HG03439 (cell line): ENCODE measurements around the gene CMSS1.
"Not testable (repeated sequence)": the region's sequence is repeated elsewhere in the genome, so short reads cannot be mapped to it uniquely, and the experiment has no call there.

ENCODE experiments used
- ATAC-seq: cut with Tn5 transposase; IDR thresholded peaks from one replicate; pipeline ENCODE4 v1.9.1; 2021; ENCODE audit warnings: mild to moderate bottlenecking, moderate library complexity; ENCODE audit not compliant: unreplicated experiment

CMSS1 gene

DNA sequence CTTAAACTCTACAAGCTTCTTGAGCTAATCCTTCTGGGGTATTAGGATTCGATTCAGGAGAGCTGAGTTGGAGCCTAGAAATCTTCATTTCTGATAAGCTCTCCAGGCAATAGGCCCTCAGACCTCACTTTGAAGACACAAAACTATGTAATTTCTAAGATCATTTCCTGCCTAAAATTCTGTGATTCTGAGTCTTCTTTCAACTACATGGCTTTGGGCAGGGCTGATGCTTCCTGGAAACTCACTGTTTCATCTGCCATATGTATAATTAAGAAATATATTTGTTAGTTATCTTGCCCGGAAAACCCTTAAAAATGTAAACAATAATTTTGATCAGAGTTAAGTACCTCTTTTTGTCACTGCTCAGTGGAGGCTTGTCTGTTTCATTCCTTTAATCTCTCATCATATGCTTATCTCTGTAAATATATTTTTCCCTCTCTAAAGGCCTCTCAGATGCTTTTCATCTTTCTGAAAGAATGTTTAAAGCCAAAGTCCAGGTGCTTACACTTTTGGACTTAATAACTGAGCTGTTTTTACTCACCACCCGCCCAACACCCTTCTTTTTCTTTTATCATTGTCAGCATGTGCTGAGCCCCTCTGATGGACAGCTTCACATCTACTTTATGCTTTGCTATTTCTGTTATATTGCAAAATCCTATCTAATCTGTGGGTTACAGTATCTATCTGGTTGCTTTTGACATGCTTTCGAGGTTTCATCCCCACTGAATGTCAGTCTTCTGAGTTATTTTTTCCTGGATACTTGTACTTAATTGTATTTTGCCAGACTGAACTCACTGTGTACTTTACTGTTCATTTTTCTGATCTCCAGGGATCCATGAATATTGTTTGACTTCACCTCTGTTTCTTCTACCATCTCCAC, 258.4 kb downstream of the CMSS1 start:
- ATAC-seq: no peak

DNA sequence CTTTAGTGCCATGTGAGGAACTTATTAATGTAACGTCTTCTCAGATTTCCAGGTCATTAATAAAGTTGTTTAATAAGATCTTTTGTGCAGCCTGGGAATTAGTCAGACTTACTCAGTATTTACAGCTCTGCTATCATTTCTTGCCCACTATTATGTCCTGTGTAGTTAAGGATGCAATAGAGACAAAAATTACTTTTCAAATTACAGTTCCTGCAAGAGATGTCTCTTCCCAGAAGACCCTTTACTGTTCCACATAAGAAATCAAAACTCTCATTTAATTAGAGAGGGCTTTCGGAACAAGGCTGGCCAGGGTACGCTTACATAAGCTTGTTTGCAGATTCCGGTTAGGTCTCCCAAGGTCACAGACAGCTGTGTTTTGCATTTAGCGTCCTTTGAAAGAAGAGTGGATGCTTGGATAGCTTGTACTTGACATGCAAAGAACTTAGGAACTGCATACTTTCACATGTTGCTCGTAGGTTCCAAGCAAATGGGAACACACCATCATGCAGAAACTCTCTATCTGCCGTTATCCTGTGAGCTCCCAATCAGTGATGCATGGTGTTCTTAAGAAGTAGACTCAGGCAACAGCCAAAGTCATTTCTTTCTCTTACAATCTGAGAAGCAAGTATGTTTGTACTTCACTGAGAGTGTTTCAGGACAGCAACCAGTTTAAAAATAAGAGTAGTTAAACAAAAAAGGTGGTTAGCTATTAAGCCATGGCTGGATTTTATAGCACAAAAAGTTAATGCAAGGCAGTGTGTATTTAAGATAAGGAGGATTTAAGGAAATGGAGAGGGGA, 259.3 kb downstream of the CMSS1 start:
- no peak for ATAC-seq

GRCh38 chr3:100079328-100079727, 261.7 kb downstream of the CMSS1 start:
- no peak for ATAC-seq

DNA sequence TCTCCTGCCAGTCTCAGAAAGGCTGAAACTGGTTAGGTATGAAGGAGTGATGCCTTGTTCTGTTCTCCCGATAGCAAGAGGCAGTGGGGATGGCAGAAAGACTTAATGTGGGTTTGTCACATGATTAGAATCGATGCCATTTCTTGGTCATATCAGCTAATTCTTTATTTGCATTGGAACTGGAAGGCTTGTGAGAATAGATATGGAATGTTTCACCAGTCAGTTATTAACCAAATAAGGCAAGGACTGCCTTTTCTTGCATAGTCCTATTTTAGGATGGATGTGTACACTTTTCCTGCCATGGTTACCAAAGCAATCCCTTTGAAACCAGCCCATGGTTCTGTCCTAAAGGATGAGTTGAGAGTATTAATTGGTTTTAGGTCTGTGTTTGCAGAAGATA, 262.9 kb downstream of the CMSS1 start:
- ATAC-seq: no peak

GRCh38 chr3:100081311-100081710, 263.6 kb downstream of the CMSS1 start:
- ATAC-seq: no peak

DNA sequence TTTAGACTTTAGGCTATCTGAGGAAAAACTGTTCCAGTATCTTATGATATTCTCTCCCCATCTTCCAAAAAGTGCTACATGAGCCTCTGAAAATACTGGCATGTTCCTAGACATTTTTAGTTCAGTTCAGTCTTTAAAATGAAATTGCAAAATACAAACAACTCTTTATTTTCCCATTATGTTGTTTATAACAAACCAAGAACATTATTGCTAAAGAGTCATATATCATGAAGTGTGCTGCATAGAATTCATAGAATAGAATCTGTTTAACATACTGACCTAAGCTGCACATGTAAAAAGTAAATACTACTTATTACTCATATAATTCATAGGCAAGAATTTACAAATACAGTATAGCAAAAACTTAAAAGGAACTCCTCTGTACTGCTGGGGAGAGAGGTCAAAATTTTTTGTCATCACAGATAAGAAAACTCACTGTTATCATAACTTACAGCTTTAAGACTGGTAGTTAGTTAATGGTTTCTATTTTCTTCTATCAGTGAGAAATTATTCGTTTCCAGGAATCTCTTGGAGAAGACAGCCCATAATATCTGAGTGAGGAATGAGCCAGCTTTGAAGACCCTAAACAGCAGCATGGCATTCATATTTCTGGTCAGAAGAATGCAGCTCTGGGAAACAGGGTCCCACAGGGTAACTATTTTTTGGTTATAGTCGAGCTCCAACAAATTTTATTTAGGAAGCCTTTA, 264.5 kb downstream of the CMSS1 start:
- no peak for ATAC-seq

DNA sequence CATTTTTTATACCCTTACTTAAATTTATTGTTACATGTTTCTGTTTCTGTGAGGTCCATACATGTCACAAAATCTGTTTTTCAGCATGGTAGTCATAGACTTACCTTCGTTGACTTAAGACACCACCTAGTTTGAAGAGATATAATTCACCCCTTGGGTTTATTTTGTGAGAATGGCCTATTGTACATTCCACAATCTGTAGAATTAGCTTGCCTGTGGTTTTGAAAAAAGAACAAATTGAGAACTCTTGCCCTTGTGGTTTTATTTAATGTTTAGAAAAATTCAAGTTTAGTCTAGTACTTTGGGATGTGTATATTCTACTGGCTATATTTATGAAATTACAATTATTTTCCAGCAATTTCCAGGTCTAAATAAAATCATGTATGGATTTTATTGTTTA, 265.1 kb downstream of the CMSS1 start:
- no peak for ATAC-seq

GRCh38 chr3:100083209-100083608, 265.5 kb downstream of the CMSS1 start:
- ATAC-seq: no peak

GRCh38 chr3:100084100-100084806, 266.6 kb downstream of the CMSS1 start:
- ATAC-seq: no peak

GRCh38 chr3:100086401-100086800, 268.7 kb downstream of the CMSS1 start:
- no peak for ATAC-seq

DNA sequence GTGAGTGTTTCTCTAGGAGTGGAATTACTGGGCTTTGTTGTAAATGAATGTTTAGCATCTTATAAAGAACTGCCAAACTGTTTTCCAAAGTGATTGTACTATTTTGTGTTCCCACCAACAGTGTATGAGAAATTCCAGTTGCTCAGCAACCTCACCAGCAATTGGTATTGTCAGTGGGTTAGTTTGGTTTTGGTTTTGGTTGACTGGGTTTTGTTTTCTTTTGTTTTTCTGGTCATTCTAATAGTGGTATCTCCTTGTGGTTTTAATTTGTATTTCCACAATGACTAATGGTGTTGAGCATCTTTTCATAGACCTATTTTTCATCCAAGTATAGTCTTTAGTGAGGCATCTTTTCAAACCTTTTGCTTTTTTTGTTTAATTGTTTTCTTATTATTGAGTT, 269.5 kb downstream of the CMSS1 start:
- peak; percentile 97 for ATAC-seq

GRCh38 chr3:100088735-100089368, 271.2 kb downstream of the CMSS1 start:
- ATAC-seq: no peak

DNA sequence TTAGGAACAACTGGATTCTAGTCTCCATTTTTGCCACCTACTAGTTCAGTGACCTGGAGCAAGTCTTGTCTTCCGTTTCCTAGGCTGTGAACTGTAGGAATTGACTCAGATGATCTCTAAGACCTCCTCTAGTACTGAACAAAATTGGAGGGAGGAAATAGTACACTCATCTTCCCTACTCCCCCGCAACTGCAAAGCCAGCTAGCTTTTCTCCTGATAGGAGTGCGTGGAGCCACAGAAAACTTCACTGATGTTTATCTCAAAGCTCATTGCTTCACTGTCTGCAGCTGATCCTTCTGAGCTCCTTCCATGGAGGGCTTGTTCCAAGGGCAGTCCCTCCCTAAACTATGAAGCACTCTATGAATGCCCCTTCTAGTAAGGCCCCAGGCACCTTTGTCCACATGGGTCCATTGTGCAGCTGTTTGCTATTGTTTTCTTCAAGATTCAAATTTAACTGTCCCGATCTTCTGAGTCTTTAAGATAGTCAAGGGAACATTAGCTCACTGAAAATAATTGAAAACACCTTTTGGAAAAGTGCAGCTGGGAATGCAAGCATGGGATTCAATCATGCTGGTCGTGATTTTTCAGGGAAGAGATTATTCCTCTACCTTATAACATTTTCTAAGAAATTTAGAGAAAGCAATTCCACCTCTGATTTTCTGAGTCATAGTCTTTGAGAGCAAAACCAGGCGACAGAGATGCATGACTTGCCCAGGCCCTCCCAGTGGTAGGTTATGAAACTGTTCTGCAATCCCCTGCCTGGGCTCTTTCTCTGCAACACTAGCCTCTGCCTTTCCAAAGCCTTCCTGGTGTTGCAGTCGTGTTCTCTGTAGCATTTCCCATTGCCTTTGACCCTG, 272.4 kb downstream of the CMSS1 start:
- ATAC-seq: peak; percentile 79

- no peak for ATAC-seq
Observed at GRCh38 chr3:100090669-100091005, 273.0 kb downstream of the CMSS1 start.

DNA sequence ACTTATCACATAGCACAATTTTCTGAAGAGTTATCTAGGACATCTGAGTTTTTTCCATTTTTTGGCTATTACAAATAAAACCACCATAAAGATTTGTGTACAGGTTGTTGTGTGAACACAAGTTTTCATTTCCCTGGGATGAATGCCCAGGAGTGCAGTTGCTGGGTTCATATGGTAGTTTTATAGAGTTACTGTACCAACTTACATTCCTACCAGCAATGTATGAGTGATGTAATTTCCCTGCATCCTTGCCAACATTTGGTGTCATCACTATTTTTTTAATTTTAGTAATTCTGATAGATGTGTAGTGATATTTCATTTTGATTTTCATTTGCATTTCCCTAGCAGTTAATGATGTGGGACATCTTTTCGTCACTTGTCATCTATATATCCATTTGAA, 276.2 kb downstream of the CMSS1 start:
- no peak for ATAC-seq

GRCh38 chr3:100096286-100096685, 278.6 kb downstream of the CMSS1 start:
- ATAC-seq: not testable (repeated sequence)

DNA sequence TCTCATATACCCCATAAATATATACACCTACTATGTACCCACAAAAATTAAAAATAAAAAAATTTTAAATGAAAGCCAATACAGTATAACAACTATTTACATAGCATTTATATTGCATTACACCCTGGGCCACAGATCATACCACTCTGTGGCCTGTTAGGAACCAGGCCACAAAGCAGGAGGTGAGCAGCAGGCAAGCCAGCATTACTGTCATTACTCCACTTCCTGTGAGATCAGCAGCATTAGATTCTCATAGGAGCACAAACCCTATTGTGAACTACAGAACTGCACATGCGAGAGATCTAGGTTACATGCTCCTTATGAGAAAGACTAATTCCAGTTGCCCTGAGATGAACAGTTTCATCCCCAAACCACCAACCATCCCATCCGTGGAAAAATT, 279.2 kb downstream of the CMSS1 start:
- ATAC-seq: no peak

DNA sequence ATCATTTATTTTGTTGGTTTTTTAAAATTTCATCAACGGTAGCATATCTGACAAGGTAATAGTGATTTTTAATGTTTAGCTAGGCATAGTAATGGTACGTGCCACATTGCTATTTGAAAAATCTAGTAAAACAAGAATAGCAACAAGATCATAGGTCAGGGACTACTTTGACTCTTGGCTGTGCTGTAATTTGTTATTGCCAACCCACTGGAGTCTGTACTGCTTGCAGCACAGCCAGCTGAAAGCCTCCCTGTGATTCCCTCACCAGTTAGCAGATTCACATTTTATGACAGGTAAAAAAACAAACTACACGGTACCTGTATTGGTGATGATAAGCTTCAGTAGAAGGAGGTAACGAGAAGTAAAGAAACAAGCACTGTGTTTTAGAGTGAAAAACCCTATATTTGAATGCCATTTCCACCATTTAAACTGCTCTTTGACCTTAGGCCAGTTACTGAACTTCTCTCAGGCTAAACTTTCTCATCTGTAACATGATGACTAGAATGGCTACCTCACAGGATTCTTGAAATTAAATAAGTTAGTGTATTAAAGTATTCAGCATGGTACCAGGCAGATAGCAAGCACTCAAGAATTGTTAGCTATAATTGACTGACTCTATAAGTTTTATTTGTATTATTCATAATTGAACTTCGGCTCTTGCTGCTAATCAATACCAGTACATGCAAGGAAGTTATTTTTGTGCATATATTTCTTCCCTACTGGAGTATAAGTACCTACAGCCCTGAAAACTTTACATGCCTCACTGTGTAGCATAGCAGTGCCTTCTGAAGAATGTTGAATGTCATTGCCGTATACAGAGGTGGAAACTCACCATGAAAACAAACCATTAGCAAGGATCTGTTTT, 280.5 kb downstream of the CMSS1 start:
- no peak for ATAC-seq

GRCh38 chr3:100098784-100099070, 281.1 kb downstream of the CMSS1 start:
- ATAC-seq: no peak
